GM18867 (cell line): ENCODE data around the gene ADAMTS20.
"Not testable (repeated sequence)": the region's sequence is repeated elsewhere in the genome, so short reads cannot be mapped to it uniquely, and the experiment has no call there.

Experiments
- ATAC-seq: cut with Tn5 transposase; IDR thresholded peaks from one replicate; pipeline ENCODE4 v1.9.1; 2021; ENCODE audit warnings: mild to moderate bottlenecking, moderate library complexity; ENCODE audit not compliant: unreplicated experiment

ADAMTS20 gene

DNA sequence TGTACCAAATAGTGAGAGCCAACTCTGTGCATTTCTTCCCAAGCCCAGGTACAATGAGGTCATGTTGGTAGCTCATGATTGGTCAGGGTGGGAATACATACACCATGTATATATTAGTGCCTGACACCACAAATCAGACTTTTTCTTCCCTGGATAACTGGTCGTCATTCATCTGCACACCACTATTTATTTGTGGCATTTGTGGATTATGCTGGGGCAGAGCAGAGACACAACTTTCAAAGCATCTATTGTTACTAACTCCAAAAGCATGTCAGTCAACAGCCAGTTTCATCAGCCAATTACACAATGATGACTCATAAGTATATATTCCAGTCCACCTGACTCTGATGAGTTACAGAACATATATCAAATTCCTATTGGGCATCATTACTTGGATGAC, 181.7 kb downstream of the ADAMTS20 start:
- no peak for ATAC-seq

DNA sequence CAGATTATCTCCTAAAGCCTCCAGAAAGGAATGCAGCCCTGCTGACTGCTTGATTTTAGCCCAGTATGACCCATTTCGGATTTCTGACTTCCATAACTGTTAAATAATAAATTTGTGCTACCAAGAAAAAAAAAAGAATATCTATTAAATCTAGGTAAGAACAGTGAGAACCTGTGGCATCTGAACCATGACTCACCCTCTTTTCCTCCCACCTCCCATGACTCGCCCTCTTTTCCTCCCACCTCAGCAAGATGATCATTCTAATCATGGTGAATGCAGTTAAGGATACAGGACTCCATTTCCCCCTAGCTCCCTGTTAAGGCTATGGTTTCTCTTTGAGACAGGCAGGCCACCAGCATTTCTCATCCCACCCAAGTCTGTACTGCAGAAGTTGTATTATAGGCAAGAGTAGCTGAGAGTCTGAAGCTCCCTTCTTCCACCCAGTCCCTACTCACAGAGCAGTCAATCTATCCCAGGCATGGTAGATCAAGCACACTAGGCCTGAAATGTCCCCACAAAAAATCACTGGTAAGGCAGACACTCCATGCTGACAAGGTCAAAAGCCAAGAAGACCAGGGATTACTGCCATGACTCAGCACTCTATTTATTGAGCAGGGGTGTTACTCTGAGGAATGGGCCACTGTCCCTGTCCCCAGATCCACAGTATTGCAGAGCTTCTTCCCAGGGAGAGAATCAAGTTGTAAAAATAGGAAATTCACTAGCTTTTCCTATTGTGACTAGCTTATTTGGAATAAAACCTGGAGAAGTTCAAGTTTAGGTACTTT, 188.9 kb downstream of the ADAMTS20 start:
- ATAC-seq = no peak

DNA sequence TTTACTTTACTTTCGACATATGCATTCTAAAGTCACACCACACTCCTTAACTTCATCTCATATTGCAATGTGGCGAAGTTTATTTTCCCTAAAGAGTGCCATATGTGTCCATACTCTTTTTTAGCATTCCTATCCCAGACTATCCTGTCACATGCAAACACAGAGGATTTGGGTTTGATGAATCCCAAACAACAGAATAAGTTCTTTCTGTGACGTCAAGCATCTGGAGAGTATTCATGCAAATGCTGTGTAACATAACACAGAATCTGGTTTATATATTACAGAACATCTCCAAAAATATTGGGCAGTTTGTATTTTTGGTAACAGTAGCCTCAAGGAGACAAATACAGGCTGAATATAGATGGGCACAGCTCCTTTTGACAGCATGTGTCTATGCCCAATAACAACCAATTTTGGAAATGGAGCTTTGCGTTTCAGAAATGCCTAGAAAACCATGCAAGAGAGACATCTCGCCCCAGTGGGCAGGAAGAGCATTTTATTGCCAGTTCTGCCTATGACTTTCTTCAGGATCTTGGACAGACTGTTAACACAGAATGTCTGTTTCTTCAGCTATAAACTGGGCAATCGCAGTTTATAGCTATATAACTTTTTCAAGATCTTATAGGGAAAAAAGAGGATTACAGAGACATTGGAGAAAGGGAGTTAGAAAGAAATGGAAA, 190.8 kb downstream of the ADAMTS20 start:
- no peak for ATAC-seq

DNA sequence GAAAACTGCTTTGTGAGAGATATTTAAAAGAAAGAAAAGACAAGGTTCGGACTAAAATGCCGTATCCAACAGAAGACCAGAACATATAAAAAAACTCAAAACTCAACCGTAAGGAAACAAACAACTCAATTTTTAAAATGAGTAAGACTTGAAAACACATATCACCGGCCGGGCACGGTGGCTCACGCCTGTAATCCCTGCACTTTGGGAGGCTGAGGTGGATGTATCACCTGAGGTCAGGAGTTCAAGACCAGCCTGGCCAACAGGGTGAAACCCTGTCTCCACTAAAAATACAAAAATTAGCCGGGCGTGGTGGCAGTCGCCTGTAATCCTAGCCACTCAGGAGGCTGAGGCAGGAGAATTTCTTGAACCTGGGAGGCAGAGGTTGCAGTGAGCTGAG, 192.0 kb downstream of the ADAMTS20 start:
- not testable (repeated sequence) for ATAC-seq

DNA sequence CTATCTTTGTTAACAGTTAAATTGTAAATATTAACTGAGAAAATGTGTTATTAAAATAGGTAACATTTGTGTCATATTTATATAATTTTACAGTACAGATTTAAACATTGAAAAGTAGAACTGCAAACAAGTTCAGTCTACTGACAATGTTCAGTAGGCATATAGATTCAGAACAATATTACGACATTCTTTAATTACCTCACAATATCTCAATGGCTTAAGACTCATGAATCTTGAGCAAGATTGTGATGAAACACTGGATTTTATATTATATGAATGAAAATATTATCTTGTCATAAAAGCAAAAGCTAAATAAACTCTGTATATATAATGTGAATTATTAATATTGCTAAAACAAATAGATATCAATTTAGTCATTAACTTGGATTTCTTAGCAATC, 194.9 kb downstream of the ADAMTS20 start:
- ATAC-seq = no peak

DNA sequence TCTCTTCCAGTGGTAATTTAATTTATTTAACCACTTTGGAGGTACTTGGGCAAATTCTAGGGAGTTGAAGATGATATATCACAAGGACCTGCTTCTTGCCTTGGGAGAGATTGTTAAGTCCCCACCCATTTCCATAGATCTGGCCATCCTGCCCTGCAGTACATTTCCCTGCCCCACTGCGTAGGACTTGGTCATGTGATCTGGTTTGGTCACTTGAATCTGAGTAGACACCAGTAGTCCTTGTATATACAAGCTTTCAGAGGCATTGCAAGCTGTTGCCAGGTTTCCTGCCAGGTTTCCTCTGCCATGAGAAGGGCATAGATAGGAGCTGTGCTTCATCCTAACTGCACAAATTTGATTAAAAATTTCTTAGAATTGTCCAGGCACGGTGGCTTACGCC, 200.0 kb downstream of the ADAMTS20 start:
- no peak for ATAC-seq

DNA sequence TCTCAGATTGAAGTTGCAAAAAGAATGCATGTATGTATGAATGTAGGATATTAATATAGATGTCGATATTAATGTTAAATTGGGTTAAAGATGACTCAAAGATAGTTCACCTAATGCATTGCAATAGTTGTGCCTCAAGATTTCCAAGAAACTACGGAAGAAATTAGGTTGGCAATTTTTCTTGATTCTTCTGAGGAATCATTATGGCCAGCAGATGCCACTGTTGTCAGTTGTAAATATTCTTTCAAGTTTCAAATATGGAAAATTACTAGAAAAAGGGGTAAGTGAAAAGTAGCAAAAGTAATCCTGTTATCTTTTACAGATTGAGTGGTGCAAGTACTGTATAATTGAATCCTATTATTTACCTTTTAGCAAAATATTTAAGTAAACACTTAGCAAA, 202.1 kb downstream of the ADAMTS20 start:
- ATAC-seq = no peak

DNA sequence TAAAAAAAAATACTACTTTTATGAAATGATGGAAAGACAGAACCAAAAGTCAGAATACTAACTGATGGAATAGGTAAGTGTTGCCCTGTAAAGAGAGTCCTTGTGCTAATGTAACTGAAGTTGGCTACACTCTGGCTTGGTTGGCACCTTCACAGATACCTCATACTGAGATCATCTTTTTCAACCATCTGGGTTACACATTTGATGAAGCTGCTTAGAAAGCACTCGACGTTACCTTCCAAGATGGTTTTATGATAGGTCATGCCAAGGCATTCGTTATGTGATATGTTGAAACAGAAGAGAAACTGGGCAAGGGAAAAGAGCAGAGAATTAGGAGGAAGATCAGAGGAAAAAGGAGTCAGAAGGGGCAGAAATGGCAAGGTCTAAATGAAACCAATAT, 203.8 kb downstream of the ADAMTS20 start:
- no peak for ATAC-seq

DNA sequence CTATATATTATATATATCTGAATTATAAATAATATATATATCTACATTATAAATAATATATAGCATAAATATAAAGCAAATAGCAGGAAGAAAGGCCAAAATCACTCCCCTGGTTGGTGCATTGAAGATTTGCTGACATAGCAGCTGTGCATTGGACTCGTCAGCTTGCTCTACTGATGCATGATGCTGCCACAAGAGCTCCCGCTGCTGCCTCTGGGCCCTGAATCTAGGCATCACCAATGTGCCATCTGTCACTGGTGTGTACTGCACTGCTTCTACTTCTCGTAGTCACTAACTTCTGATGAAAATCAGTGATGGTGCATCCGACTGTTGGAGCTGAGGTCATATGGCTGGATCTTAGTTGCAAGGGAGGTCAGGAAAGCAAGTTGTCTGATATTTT, 205.0 kb downstream of the ADAMTS20 start:
- ATAC-seq = no peak

DNA sequence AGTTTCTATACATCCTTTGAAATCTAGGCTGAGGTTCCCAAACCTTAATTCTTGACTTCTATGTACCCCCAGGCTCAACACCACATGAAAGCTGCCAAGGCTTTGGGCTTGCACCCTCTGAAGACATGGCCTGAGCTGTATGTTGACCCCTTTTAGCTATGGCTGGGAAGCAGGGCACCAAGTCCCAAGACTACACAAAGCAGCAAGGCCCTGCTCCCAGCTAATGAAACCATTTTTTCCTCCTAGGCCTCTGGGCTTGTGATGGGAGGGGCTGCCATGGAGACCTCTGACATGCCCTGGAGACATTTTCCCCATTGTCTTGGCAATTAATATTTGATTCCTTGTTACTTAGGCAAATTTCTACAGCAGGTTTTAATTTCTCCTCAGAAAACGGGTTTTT, 207.0 kb downstream of the ADAMTS20 start:
- ATAC-seq = no peak

DNA sequence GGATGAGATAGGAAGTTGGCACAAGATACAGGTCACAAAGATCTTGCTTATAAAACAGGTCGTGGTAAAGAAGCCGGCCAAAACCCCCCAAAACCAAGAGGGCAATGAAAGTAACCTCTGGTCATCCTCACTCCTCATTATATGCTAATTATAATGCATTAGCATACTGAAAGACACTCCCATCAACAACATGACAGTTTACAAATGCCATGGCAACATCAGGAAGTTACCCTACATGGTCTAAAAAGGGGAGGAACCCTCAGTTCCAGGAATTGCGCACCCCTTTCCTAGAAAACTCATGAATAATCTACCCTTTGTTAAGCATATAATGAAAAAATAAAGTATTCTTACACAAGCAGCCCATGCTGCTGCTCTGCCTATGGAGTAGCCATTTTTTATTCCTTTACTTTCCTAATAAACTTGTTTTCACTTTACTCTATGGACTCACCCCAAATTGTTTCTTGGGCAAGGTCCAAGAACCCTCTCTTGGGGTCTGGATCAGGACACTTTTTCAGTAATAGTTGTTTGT, 210.2 kb downstream of the ADAMTS20 start:
- not testable (repeated sequence) for ATAC-seq

DNA sequence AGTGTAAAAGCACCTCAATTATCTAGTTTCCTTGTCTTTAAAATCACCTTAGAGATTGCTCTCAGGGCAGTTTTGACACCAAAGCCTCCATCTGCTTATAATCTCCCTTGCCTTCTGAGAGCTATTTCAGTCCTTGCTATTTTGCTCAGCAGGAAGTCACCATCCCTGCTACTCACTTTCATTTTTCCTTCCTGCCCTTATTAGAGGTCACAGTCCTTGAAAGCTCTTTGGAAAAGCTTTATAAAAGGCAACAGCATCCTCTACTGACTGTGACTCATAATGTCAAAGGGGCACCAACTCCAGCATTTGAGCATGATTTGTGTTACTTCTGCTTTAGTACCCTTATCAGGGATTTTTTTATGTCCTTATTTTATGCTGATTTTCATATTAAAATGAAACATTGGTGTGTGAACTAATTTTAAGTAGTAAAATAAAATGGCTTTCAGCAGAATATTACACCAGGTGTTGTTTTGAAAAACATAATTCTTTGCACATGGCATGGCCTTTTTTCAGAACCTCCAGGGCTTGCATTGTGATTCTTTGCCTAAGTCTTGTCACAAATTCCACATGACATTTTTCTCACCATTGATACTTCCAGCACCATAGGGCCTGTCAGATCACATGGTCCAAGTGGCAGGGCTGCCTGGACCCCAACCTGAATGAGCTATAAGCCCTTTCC, 213.0 kb downstream of the ADAMTS20 start:
- peak; percentile 43 for ATAC-seq

DNA sequence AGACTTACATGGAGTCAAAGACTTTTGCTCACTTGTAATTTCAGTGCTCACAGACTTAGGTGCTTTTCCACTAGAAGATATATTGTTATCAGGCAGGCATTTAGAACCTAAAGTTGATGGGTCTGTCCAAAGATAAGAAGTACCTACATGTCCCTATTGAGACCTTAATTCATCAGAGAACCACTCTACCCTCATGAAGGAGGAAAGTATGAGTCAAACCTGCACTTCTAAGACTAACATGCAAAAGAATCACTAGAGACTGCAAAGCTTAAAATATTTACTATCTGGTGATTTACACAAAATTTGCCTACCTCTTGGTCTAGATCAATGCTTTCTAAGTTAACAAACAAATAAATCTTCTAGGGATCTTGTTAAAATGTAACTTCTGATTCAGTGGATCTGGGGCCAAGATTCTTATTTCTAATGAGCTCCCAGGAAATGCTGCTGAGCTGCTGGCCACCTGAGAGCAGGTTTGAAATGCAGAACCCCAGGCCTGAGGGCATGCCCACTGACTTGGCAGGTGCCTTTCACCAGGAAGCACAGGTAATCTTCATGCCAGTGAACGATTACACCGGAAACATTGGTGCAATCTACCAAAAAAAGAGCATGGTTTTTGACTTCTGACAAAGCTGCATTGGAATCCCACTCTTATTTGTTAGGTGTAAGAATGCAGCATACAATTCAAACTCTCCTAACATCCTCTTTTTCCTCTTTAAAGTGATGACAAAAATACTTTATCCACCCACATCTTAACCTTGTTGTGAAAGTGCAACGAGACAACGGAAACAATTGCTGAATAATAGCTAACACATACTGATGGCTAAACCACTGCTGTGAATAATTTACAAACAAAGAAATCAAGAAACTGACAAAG, 214.2 kb downstream of the ADAMTS20 start:
- peak; percentile 60 for ATAC-seq

DNA sequence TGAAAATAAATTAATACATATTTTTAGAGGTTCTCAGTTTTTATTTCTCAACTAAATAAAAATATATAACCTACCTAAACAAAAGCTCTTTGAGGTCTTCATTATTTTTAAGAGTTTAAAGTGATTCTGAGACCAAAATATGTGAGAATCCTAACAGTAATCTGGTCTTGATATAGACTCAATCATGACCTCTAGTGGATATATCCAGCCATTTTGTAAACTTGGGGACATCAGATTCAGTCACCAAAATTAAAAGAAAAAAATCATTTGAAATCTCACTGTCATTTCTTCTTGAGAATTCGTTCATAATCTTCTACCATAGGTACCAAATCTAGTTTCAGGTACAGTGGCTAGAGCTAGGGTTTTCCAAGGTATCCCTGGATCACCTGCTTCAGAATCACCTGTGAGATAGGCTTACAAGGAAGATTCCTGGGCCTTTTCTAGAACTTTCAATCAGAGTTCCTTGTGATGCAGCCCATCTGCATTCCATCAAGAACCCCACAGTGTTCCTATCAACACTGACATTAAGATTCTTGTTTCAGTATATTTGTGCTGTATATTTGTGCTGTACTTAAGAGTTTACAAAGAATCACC, 214.9 kb downstream of the ADAMTS20 start:
- ATAC-seq = no peak

DNA sequence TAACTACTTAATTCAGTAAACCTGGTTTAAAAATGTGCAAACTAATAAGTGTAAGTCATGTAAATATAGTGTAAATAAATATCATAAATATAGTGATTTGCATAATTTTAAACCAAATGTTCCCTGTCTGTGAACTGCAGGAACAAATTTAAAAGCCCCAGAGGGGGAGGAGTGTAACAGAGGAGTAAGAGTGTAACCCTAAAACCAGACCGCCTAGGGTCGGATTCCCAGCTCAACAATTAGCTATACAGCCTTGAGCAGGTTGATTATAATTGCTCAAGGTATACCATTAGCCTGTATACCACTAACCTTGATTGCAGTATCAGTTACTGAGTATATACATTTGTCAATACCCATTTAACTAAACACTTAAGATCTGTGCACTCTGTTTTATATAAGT, 218.4 kb downstream of the ADAMTS20 start:
- no peak for ATAC-seq

DNA sequence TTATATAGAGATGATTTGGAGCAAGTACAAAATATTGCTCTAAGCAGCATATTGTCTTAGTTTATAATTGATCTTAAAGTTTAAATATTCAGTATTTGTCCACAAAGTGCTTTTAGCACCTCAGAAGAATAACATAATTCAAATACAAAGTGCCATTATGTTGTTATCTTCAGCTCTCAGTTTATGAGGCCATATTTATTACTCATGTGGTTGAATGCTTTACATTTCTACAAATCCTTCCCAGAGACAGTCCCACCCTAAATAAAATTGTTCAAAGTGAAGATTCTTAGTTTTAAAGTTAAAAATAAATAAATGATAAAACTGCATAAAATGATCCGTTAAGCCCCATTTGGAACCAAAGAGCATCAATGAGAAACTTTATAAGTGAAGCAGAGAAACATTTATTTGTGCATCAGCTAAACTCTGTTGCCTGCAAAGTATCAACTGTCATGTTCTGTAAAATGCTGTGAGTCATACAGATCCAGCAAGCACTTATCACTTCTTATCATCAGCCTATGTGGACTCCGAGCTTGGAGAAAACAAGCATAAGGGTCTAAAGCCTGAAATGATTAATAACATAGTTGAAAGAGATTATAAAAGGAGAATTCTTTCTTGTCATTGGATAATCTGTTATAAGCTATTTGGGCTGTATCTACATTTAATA, 218.9 kb downstream of the ADAMTS20 start:
- no peak for ATAC-seq

DNA sequence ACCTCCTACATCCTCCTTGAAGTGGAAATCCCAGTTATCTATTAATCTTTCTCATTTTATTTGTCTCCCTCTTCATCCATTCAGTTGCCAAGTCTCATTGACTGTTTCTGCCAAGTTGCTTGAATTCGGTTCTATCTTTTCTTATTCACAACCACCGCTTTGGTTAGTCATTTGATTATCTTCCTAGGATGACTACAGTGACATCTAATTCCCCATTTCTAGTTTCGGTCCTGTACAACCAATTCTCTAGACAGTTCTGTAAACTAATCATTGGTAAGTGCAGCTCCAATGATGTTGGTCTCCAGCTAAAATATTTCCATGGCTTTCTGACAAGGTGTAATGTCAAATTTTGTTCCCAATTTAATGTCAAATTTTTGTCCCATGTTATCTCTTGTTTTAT, 220.1 kb downstream of the ADAMTS20 start:
- peak; percentile 49 for ATAC-seq

DNA sequence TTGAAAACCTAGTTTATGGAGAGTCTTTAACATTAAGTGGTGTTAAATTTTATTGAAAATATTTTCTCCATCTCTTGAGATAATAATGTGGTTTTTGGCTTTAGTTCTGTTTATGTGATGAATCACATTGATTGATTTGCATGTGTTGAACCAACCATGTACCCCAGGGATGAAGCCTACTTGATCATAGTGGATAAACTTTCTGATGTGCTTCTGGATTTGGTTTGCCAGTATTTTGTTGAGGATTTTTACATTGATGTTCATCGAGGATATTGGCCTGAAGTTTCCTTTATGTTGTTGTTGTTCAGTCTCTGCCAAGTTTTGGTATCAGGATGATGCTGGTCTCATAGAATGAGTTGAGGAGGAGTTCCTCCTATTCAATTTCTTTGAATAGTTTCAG, 222.6 kb downstream of the ADAMTS20 start:
- no peak for ATAC-seq

DNA sequence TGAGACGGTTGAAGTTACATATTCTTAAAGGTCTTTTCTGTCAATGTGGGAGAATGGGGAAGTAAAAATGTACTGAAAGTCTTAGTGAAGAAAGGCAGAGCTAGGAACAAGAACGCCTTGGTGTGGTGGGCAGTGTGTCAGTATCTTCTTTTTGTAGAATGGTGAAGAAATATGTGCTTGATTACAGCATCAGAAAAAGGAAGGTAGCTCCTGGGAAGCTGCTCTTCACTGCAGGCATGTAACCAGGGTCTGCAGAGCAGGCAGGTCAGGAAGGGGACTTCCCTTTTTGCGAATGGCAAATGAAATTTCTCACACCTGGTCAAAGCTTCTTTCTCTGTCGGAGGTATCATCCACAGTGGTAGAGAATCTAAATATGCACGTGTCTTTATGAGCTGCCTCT, 226.2 kb downstream of the ADAMTS20 start:
- peak; percentile 80 for ATAC-seq

DNA sequence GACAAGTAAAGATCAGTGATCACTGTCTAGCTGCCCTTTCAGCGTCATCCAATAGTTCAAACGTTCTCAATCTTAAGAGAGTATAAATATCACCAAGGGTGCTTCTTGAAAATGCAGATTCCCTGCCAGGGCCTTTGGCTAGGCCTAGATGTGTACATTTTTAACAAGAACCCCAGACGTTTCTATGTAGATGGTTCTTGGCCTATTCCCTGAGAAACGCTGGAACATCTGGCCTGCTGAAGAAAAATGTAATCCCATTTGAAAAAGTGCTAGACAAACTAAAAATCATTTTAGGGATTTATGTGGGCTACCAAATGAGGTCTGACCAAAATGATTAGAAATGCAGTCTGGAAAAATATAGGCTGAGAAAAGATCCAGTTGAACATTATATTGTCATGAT, 231.7 kb downstream of the ADAMTS20 start:
- ATAC-seq = no peak
